ENCODE results near the gene LST1. TPM values are rescaled to one million over a fixed set of nuclear protein-coding genes. Genes with fewer than 3 reads are reported as not detected.

The LST1 gene
- total and polyA plus RNA-seq, 4 donors = 9.6 to 164 (median 87.4) TPM

- H3K36me3 ChIP-seq (ENCODE audit: control insufficient read depth in 4 of 4, insufficient read depth in 4 of 4, low read length in 4 of 4) = peaks cover 29 to 47% (median 41%) of the 10 kb centered on the region in 4 donors
- H3K27me3 ChIP-seq (ENCODE audit: control insufficient read depth in 3 of 3, insufficient read depth in 3 of 3, low read length in 2 of 3) = no peaks in the 10 kb centered on the region
- 47 to 64% methylated on average over 10 of the region's 10 CpGs for WGBS, 2 donors
- H3K27ac ChIP-seq (ENCODE audit: low read depth in 1 of 2, low read length in 1 of 2) = no peak overlapping the region
- no peaks in the 10 kb centered on the region for H3K9me3 ChIP-seq (ENCODE audit: control insufficient read depth in 4 of 4, insufficient read depth in 3 of 4, low read length in 3 of 4)
- no peak overlapping the region for H3K9ac ChIP-seq (ENCODE audit: insufficient read depth in 1 of 2, low read length in 2 of 2)
- TF ChIP-seq, protein P1, sequence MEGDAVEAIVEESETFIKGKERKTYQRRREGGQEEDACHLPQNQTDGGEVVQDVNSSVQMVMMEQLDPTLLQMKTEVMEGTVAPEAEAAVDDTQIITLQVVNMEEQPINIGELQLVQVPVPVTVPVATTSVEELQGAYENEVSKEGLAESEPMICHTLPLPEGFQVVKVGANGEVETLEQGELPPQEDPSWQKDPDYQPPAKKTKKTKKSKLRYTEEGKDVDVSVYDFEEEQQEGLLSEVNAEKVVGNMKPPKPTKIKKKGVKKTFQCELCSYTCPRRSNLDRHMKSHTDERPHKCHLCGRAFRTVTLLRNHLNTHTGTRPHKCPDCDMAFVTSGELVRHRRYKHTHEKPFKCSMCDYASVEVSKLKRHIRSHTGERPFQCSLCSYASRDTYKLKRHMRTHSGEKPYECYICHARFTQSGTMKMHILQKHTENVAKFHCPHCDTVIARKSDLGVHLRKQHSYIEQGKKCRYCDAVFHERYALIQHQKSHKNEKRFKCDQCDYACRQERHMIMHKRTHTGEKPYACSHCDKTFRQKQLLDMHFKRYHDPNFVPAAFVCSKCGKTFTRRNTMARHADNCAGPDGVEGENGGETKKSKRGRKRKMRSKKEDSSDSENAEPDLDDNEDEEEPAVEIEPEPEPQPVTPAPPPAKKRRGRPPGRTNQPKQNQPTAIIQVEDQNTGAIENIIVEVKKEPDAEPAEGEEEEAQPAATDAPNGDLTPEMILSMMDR (IDR thresholded peaks at IDR 0.05; ENCODE audit: control extremely low read depth, extremely low read depth) = no peak
- peak in 2 of 3 donors; percentile 39 to 59 for DNase-seq
- peaks cover 2 to 14% (median 3%) of the 10 kb centered on the region in 5 donors for H3K4me1 ChIP-seq (ENCODE audit: control insufficient read depth in 5 of 5, insufficient read depth in 5 of 5, low read length in 5 of 5)
- no peak for ATAC-seq (ENCODE audit: insufficient read depth, low FRiP score)
- no peak overlapping the region for H3K4me3 ChIP-seq
Measured at GRCh38 chr6:31622684-31623091, 36.6 kb downstream of the LST1 start.

DNA sequence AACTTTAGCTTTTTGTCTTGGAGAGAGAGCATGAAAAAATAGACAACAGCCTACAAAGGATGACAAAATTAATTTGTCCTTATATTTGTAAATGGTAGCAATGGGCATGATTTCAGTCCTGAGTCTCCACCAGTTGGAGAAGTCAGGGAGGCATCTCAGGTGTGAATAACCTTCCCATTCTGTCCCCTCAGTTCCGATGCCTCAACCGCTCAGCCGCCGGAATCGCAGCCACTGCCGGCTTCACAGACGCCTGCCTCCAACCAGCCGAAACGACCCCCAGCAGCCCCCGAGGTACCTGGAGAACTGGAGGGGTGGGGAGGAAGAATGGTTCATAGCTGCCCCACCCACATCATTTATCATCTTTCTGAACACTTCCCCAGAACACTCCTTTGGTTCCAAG is 38.0 kb downstream of the LST1 start:
- Histone ChIP-seq H3K9ac (ENCODE audit: insufficient read depth in 1 of 2, low read length in 2 of 2) (no peak overlapping the region), H3K4me3 (no peak overlapping the region), H3K9me3 (ENCODE audit: control insufficient read depth in 4 of 4, insufficient read depth in 3 of 4, low read length in 3 of 4) (no peaks in the 10 kb centered on the region), H3K36me3 (ENCODE audit: control insufficient read depth in 4 of 4, insufficient read depth in 4 of 4, low read length in 4 of 4) (peaks cover 36 to 59% (median 52%) of the 10 kb centered on the region in 4 donors), H3K4me1 (ENCODE audit: control insufficient read depth in 5 of 5, insufficient read depth in 5 of 5, low read length in 5 of 5) (peaks cover 2 to 14% (median 3%) of the 10 kb centered on the region in 5 donors), H3K27me3 (ENCODE audit: control insufficient read depth in 3 of 3, insufficient read depth in 3 of 3, low read length in 2 of 3) (no peaks in the 10 kb centered on the region), H3K27ac (ENCODE audit: low read depth in 1 of 2, low read length in 1 of 2) (no peak overlapping the region)
- DNase-seq = no peak
- no peak for ATAC-seq (ENCODE audit: insufficient read depth, low FRiP score)
- 92 to 95% methylated on average over 10 of the region's 10 CpGs for WGBS, 2 donors
- TF ChIP-seq, protein P1 (IDR thresholded peaks at IDR 0.05; ENCODE audit: control extremely low read depth, extremely low read depth) = no peak

DNA sequence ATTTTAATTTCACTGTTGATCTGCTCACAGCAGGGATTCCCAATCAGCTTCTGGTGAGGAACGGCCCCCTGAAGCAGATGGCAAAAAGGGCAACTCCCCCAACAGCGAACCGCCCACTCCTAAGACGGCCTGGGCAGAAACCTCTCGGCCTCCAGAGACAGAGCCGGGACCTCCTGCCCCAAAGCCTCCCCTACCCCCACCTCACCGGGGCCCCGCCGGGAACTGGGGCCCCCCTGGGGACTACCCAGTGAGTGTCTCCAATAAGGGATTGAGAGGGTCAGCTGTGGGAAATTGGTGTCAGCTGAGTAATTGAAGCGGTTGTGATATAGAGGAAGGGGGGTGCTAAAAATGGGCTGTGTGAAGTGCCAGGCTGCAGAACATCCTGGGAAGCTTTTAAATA is 40.9 kb downstream of the LST1 start:
- TF ChIP-seq, protein P1 (IDR thresholded peaks at IDR 0.05; ENCODE audit: control extremely low read depth, extremely low read depth) = no peak

More for the DNA sequence above, 40.9 kb downstream of the LST1 start:
- no peaks in the 10 kb centered on the region for H3K9me3 ChIP-seq (ENCODE audit: control insufficient read depth in 4 of 4, insufficient read depth in 3 of 4, low read length in 3 of 4)
- DNase-seq (no peak), ATAC-seq (ENCODE audit: insufficient read depth, low FRiP score) (no peak)
- no peaks in the 10 kb centered on the region for H3K27me3 ChIP-seq (ENCODE audit: control insufficient read depth in 3 of 3, insufficient read depth in 3 of 3, low read length in 2 of 3)
- H3K4me3 ChIP-seq = no peak overlapping the region
- no peak overlapping the region for H3K27ac ChIP-seq (ENCODE audit: low read depth in 1 of 2, low read length in 1 of 2)
- peaks cover 1 to 10% (median 3%) of the 10 kb centered on the region in 5 donors for H3K4me1 ChIP-seq (ENCODE audit: control insufficient read depth in 5 of 5, insufficient read depth in 5 of 5, low read length in 5 of 5)
- 94 to 97% methylated on average over 10 of the region's 10 CpGs for WGBS, 2 donors
- H3K9ac ChIP-seq (ENCODE audit: insufficient read depth in 1 of 2, low read length in 2 of 2) = no peak overlapping the region
- peaks cover 39 to 77% (median 70%) of the 10 kb centered on the region in 4 donors for H3K36me3 ChIP-seq (ENCODE audit: control insufficient read depth in 4 of 4, insufficient read depth in 4 of 4, low read length in 4 of 4)
